Stimulated activated naive CD4-positive, alpha-beta T cell (primary cell): Measurements from ENCODE around the gene BPIFB6.

Source experiments
- DNase-seq, 6 experiments: peaks; one replicate each; lab custom pipeline; 2025; lab: John Stamatoyannopoulos, UW

The BPIFB6 gene

DNA sequence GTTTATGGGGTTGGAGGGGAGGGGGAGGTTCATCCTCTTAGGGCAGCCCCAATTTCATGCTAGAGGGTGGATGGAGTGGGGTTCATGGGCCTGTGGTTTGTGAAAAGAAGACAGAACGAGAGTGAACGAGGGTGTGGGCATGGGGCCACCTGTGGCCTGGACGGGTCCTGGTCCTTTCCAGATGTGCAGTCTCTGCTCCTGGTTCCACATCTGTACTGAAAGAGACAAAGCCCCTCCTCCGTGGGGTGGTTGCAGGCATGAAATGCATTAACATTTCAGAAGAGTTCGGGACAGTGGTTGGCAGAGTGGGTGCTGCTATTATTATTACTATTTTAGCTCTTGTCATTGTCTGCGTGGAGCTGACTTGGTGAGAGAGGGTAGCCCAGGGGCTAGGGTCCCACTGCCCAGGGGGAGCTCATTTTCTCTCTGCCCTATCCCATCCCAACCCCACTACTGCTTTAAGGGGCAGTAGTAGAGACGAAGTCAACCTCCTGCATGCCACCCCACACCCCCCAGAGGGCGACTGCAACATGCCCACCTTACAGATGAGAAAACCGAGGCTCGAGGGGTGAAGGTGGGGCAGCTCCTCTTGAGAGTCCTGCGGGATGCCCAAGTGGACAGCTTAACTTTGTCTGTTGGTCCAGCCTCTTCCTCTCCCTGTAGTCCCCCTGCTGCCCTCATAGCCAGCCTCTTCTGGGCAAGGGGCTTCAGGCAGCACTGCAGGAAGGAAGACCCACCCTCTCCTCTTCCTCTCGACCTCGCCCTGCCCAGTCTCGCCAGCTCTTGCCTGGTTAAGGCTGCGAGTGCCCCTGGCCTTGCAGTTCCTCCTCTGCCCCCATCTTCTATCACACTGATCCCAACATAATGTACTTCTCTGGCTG lies 15.5 kb upstream of the BPIFB6 start:
- no peak for DNase-seq

DNA sequence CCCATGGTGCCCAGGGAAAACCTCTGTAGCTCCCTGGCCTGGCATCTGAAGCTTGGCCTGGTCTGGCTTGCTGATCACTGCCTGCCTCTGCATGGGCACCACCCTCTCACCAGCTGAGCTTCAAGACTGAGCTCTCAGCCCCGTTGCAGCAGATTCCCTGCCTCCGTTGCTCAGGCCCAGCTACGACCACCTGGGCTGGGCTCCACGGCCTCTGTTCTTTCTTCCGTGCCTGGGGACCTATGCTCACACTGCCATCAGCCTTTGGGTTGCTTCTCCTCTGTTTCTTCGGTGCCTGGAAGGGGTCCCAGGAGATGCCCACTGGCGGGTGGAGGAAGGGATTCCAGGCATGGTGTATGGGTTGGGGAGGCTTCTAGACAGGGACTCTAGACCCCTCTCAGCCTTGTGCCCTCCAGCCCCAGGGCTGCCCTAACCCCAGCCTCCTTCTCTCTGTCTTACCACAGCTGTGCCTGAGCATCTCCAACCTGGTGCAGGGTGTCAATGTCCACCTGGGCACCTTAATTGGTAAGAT lies 14.8 kb upstream of the BPIFB6 start:
- DNase-seq: no peak

DNA sequence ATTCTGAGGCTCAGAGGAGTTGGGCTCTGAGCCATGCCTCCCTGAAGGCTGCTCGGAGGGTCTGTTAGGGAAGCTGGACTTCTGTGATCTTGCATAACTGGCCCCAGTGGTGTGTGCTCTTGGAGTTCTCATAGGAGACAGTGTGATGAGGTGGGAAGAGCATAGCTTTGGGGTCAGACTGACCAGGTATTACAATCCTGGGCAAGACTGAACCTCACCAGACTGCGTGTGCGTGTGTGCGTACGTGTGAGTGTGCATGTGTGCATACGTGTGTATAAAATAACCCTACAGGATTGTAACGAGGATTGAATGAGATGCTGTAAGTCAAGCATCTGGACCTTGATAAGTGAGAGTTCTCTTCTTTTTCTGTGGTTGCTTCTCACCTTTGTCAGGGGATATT lies 13.9 kb upstream of the BPIFB6 start:
- DNase-seq: no peak

DNA sequence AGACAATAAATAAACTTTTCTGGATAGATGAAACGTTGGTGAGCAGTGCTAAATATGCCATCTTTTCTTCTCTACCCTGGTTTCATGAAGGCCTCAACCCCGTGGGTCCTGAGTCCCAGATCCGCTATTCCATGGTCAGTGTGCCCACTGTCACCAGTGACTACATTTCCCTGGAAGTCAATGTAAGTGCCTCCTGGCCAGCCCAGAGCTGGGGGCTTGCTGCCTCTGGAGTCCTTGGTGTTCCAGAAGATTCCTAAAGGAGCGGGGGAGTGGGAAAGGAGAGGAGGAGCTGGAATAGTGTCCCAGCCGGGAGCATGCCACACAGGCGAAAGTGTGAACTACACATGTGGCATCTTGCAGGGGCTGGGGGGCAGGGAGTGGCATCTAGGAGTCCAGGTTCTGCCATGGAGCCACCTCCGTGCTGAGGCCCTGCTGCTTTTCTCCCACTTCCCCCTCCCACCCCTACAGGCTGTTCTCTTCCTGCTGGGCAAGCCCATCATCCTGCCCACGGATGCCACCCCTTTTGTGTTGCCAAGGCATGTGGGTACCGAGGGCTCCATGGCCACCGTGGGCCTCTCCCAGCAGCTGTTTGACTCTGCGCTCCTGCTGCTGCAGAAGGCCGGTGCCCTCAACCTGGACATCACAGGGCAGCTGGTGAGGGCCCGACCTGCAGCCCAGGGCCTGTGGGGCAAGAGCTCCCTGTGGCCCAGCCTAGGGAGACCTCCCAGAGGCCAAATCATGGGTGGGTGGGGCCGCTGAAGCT lies 13.1 kb upstream of the BPIFB6 start:
- no peak for DNase-seq

DNA sequence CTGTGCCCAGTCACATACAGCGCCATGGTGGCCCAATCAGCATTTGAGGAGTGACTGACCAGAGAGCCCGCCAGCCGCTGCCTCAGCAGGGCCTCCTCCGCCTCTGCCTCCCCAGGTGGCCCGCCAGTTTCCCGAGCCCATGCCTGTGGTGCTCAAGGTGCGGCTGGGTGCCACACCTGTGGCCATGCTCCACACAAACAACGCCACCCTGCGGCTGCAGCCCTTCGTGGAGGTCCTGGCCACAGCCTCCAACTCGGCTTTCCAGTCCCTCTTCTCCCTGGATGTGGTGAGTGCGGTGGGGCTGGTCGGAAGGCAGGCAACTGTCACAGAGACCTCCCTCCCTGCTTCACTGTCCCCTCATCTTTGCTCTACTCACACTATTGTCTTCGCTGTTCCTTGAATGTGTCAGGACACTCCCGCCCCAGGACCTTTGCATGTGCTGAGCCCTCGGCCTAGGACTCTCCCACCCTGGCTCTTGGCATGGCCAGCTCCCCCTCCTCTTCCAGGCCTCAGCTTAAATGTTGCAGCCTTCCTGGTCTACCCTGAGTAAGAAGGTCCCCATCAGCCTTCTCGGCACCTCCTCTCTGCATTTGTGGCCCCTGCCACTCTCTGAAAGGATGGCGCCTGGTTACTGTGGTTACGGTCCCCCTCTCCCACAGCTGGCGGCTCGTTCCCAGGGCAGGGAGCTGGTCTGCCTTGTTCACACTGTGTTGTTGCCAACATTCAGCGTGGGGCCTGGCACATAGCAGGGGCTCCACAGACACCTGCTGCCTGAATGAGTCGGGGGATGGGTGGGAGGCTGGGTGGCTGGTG lies 11.8 kb upstream of the BPIFB6 start:
- no peak for DNase-seq

DNA sequence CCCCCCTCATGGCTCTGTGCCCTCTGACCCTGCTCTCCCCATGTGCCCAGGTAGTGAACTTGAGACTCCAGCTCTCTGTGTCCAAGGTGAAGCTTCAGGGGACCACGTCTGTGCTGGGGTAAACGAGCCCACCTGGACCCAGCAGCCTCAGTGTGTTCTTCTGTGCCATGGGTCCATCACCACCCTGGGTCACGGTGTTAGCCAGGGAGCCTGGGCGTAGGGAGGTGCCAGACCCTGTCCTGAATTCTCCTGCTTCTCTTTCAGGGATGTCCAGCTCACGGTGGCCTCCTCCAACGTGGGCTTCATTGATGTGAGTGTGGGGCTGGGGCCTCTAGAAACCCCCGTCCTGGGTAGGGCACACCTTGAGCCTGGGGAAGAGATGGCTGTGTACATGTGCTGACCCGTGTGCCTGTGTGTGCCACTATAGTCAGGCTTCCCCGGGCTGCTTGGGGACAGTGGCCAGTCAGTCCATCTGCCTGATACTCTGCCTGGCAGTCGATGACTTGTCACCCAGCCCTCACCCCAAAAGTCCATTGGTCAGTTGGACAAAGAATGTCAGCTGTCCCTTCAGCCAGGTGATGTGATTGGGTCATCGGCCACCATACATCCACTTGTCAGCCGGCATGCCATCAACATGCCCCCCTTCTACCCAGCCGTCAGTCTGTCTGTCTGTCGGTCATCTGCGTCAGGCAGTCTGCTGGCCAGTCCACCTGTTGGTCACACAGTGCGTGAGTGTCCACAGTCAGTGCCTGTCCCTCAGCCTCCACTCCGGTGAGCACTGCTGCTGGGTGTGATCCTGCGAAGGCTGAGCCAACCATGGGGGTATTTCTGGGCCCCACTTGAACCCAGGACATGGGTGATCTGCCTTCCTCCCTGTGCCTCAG lies 10.9 kb upstream of the BPIFB6 start:
- DNase-seq: no peak

DNA sequence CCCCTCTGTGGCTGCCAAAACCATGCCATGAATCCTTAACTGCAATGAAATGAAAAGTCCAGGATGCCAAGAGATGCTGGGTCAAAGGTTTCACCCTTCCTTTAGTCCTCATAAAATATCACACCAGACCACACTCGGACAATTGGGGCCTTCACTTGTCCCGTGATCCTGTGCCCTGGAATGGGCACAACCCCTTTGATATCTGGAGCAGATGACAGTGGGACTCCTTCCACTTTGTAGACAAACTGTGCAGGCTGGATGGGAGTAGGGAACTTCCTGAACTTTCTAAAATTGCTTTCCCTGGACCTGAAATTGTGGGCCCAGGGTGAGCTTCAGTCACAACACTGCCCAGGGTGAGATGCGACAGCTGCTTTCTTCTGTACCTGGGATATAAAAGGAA lies 9.6 kb upstream of the BPIFB6 start:
- DNase-seq: no peak

DNA sequence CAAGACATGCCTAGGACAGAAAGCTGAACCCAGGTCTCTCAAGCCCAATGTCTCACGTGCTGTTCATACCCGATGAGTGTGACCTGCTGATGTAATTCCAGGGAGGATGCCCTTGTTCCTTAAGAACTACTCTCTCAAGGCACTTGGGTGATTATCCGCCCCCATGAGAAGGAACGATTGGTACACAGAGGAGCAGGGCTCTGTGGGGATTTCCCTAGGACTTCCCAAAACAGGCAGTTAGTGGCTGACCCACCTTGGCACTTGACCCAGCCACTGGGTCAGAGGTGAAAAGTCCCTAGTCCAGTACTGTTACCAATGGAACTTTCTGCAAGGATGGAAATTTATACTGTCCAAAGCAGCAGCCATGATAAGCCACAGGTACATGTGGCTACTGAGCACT lies 9.2 kb upstream of the BPIFB6 start:
- no peak for DNase-seq

DNA sequence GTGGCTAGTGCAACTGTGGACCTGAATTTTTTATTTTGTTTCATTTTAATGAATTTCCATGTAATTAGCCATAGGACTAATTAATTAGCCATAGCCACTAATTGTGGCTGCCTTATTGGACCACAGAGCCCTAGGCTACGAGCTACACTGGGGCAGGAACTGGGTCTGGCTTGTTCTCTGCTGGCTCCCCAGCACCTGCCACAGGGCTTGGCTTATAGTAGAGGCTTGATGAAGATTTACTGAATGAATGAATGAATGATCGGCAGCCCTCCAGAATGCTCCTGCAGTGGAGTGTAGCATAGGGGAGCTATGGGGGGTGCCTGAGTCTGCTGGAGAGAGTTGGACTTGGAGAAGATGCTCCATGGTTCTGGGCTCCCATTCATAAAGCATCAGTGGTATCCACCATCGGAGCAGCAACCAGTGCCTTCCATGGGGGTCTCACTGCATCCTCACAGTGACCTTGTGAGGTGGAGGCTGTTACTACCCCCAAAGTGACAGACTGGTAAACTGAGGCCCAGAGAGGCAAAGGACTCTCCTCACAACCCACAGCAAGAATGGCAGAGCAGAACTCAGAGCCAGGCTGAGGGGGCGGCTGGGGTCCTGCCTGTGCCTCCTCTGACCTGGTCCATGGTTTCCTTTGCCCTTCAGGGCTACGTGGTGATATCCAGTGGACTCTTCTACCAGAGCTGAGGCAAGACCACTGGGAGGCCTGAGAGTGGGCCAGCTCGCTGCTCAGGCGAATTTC lies 8.6 kb upstream of the BPIFB6 start:
- no peak for DNase-seq

DNA sequence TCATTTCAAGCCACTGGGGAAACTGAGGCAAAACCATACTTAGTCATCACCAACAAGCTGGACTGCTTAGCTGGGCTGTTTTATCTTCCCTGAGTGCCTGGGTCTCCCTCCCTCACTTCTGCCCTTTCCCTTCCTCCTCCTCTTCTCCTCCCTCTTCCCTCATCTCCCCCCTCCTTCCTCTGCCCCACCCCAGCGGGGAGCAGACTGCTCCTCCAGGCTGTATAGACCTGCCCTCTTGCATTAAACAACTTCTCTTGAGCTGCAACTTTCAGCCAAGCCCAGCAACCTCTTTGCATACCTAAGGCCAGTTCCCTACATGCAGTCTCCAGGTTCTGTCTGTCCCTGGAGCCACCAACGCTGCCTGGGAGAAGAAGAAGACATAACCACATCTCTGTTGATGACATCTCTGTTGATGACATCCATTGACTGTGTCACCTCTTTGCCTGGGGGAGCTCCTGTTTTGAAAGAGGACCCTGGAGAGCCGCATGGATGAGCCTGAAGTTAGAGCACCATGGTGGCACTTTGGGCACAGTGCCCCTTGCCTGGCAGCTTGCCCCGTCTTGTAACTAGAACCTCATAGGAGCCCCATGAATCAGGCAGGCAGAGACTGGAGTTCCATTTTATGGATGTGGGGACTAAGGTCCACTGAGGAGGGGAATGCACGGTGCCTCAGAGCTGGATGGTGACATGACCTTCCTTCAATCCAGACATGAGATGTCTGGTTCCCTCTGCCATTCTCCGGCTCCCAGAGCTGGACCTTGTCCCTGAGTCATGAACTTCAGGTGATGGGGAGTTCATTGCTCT lies 7.8 kb upstream of the BPIFB6 start:
- DNase-seq: no peak

DNA sequence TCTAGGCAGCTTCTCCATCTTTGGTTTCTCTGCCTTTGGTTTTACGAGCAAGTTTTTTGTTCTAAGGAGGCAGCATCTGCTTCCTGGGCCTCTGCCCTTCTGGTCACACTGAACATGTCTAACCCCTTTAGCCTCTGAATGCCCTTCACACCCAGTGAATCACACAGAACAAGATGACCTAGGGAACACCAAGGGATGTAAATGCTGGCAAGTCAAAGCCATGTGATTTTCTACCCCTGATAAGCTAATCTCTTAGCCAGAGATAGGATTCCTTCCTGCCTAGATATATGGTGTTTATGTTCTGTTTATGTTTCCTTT lies 7.2 kb upstream of the BPIFB6 start:
- no peak for DNase-seq

DNA sequence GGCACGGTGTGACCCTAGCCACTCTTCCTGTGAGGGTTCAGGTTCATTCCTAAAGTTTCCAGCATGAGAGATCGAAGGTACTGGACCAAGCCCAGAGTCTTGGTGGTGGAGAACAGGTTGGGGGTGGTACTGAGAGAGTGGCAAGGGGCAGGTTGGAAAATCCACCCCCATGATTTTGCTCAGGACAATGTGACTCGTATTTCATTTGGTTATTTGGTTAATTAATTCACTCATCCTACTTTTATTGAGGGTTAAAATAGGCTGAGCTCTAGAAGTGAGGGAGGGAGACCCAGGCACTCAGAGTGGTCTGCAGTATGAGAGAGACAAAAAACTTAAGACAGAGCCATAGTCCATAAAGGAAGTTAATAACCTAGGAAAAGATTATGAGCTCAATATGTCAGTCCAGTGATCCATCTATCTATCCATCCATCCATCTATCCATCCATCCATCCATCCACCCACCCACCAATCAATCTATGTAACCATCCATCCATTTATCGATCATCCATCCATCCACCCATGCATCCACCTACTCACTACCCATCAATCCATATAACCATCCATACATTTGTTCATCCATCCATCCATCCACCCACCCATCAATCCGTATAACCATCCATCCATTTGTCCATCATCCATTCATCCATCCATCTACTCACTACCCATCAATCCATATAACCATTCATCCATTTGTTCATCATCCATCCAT lies 6.7 kb upstream of the BPIFB6 start:
- DNase-seq: no peak

DNA sequence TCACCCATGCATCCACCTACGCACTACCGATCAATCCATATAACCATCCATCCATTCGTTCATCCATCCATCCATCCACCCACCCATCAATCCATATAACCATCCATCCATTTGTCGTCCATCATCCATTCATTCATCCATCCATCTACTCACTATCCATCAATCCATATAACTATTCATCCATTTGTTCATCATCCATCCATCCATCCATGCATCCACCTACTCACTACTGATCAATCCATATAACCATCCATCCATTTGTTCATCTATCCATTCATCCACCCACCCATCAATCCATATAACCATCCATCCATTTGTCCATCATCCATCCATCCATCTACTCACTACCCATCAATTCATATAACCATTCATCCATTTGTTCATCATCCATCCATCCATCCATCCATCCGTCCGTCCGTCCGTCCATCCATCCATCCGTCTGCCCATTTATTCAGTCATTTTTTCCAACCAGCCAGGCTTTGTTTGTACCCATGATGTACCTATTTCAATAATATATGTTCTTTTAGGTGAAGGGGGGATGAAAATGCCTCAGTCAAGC lies 6.1 kb upstream of the BPIFB6 start:
- no peak for DNase-seq

DNA sequence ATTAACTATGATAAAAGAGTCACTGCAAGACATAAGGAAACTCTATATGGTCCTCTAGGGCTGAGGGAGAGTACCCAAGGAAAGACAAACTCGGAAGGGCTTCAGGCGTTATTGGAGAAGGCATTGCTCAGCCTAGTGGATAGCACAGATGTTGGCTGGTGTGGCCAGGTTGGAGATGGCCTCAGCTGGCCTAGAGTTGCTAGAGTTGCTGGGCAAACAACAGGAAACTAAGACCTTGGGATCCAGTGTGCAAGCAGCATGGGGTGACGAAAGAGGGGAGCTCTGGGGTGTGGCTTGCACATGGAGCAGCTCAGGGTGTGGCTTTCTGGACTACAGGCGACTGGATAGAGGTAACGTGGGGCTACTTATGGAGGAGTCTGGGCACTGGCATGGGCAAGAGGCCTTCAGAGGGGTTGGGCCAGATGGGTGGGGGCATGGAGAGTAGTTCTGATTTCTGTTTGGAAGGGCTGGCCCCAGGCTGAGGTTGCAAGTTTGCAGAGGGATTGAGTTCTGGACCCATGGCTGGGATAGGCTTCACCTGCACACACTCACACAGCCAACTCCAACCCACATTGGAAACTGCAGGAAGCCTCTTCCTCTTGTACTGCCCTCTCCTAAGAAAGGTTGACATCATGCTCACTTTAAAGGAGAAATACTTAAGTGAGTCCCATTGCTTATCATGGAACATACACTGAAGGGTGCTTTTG lies 5.2 kb upstream of the BPIFB6 start:
- DNase-seq: no peak

DNA sequence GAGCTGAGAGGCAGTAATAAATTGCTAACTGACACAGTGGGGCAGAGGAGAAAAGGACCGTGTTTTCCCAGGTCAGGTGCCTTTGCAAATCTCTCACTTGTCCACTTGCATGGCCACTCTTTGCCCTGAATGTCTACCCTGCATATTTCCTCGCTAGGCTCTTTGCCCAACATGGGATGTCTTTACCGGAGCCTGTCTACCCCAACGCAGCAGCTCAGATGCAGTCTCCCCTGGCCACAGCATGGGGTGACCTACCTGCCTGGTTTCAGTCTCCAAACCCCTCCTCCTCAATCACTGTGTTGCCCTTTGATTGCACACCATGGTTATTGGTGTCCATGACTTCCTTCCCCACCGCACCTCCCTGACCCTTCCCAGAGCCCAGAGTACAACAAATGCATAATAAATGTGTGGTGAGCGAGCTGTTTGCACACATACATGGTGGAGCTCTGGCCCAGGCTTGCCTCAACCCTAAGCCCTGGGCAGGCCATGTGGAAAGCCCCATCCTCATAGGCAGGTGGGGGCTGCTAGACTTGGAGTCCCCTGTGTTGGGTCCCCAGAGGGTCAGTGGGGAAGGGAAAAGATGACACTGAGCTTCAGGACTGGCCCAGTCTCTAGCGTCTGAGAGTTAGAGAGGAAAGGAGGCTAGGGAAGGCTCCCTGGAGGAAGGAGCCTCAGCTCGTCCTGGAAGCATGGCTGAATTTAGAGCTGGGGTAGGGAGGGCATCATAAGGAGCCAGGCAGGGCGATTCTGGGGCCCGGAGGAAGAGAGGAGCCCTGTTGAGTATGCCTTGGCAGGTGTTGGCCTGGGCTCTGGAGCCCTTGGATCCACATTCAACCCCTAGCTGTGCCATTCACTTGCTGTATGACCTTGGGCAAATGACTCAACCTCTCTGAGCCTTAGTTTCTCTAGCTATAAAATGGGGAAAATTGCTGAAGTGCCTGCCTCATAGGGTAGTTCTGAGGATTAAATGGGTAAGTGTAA lies 4.4 kb upstream of the BPIFB6 start:
- DNase-seq: no peak

DNA sequence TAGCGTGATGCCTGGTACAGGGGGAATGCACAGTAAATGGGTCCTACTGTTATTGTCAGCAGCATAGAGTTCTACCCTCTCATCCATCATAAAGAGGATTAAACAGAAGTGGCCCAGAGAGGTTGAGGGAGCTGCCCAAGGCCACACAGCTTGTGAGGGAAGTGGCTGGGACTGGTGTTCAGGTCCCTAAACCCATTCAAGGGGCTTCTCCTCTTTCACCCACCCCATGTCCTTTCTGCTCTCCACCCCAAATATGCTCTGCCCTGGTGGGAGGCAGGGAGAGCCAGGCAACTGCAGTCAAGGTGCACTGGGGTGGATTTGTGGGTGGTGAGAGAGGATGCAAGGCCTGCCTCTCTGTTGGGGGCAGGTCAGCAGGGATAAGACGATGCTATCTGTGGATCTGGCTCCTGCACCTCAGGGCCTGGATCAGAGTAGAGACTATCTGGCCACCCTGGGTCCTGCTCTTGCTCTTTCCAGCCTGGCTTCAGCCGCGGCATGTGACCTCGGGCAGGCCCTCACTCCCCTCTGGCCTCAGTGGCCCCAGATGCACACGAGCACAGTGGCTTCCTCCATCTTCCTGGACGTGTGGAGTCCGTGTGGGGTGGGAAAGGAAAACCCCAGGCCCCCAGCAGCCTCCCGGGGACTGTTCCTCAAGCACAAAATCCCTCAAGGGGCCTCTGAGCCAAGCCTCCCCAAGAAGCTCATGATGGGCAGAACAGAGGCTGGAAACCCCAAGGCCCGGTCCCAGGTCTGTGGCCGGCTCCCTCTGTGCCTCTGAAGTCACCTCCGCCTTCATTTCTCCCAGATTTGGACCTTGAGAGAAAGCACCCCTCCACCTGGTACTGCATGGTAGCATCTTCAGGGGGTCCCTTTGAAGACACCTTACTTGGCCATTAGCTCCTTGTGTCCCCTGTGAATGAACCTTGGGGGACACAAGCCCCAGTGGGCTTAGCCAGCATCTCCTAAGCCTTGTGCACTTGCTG lies 3.4 kb upstream of the BPIFB6 start:
- no peak for DNase-seq
